CD4-positive, alpha-beta T cell treated with Interleukin-6 at 100 ng/mL for 8 hours (primary cell): ENCODE measurements around the gene TIAM2.
"Not testable (repeated sequence)": the region's sequence is repeated elsewhere in the genome, so short reads cannot be mapped to it uniquely, and the experiment has no call there.

Source experiments
- DNase-seq: peaks from one replicate; pipeline ENCODE4 v3.0.0-alpha.2; 2020; ENCODE audit warnings: mixed read lengths, low spot score

The TIAM2 gene

GRCh38 chr6:155263373-155264063, 268.4 kb downstream of the TIAM2 start, which contains the start of gene CLDN20:
Gene CLDN20, plus strand, starts transcription at chr6:155264013. Its CDS starts 11,707 bp downstream, at chr6:155275720.
- DNase-seq, result no peak

- no peak for DNase-seq
Observed at GRCh38 chr6:155264693-155265320, 269.7 kb downstream of the TIAM2 start.

GRCh38 chr6:155265843-155266535, 270.9 kb downstream of the TIAM2 start:
- no peak for DNase-seq

GRCh38 chr6:155267411-155267810, 272.3 kb downstream of the TIAM2 start:
- DNase-seq, result no peak

- DNase-seq, result not testable (repeated sequence)
Observed at GRCh38 chr6:155268088-155268867, 273.2 kb downstream of the TIAM2 start.

- no peak for DNase-seq
Observed at GRCh38 chr6:155269765-155270164, 274.6 kb downstream of the TIAM2 start.

- no peak for DNase-seq
Observed at GRCh38 chr6:155270561-155271091, 275.5 kb downstream of the TIAM2 start.

GRCh38 chr6:155271145-155271544, 276.0 kb downstream of the TIAM2 start:
- no peak for DNase-seq

- no peak for DNase-seq
Observed at GRCh38 chr6:155272353-155273232, 277.5 kb downstream of the TIAM2 start.

GRCh38 chr6:155273431-155273830, 278.3 kb downstream of the TIAM2 start:
- DNase-seq, result no peak

GRCh38 chr6:155274106-155274505, 279.0 kb downstream of the TIAM2 start:
- DNase-seq, result no peak

- DNase-seq, result no peak
Observed at GRCh38 chr6:155274533-155274932, 279.4 kb downstream of the TIAM2 start.

- DNase-seq, result no peak
Observed at GRCh38 chr6:155275808-155276480, 280.8 kb downstream of the TIAM2 start.

GRCh38 chr6:155276638-155277037, 281.5 kb downstream of the TIAM2 start:
- no peak for DNase-seq

- DNase-seq, result no peak
Observed at GRCh38 chr6:155278319-155279049, 283.4 kb downstream of the TIAM2 start.

- no peak for DNase-seq
Observed at GRCh38 chr6:155284775-155285174, 289.7 kb downstream of the TIAM2 start.

GRCh38 chr6:155287762-155288161, 292.6 kb downstream of the TIAM2 start:
- no peak for DNase-seq

- DNase-seq, result no peak
Observed at GRCh38 chr6:155290491-155290890, 295.4 kb downstream of the TIAM2 start.

- DNase-seq, result no peak
Observed at GRCh38 chr6:155291291-155291690, 296.2 kb downstream of the TIAM2 start.

- no peak for DNase-seq
Observed at GRCh38 chr6:155292711-155293110, 297.6 kb downstream of the TIAM2 start.
